ENCODE measurements around the gene GNAT2.

GRCh38 chr1:109570414-109570813 lies 49.0 kb downstream of the GNAT2 start:
- TF ChIP-seq, protein P1, sequence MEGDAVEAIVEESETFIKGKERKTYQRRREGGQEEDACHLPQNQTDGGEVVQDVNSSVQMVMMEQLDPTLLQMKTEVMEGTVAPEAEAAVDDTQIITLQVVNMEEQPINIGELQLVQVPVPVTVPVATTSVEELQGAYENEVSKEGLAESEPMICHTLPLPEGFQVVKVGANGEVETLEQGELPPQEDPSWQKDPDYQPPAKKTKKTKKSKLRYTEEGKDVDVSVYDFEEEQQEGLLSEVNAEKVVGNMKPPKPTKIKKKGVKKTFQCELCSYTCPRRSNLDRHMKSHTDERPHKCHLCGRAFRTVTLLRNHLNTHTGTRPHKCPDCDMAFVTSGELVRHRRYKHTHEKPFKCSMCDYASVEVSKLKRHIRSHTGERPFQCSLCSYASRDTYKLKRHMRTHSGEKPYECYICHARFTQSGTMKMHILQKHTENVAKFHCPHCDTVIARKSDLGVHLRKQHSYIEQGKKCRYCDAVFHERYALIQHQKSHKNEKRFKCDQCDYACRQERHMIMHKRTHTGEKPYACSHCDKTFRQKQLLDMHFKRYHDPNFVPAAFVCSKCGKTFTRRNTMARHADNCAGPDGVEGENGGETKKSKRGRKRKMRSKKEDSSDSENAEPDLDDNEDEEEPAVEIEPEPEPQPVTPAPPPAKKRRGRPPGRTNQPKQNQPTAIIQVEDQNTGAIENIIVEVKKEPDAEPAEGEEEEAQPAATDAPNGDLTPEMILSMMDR (IDR thresholded peaks at IDR 0.05 in 8 of 11, conservative IDR thresholded peaks at IDR 0.05 in 3 of 11) = no peak
- no peak for TF ChIP-seq POLR2AphosphoS5 (IDR thresholded peaks at IDR 0.05)
